ENCODE measurements around the gene KRTAP10-8.

DNA sequence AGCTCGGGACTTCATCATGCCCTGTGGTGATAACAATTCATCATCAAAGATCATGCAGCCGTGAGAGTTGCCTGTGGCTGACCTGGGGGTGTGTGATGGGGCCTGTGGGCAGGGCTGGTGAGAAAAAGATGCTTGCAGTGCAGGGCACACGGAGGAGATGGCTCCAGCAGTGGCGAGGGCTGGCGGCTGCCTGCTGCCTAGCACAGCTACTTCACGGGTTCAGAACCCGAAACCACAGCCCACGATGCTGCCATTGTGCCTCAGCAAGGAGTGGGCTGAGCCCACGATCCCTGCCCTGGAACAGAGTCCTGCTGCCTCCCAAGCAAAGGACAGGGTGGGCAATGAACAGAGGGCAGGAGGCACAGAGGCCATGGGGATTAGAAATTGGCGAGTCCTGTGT, 14.4 kb downstream of the KRTAP10-8 start:
- no peak for TF ChIP-seq POLR2A (IDR thresholded peaks at IDR 0.05)
- TF ChIP-seq, protein P1, sequence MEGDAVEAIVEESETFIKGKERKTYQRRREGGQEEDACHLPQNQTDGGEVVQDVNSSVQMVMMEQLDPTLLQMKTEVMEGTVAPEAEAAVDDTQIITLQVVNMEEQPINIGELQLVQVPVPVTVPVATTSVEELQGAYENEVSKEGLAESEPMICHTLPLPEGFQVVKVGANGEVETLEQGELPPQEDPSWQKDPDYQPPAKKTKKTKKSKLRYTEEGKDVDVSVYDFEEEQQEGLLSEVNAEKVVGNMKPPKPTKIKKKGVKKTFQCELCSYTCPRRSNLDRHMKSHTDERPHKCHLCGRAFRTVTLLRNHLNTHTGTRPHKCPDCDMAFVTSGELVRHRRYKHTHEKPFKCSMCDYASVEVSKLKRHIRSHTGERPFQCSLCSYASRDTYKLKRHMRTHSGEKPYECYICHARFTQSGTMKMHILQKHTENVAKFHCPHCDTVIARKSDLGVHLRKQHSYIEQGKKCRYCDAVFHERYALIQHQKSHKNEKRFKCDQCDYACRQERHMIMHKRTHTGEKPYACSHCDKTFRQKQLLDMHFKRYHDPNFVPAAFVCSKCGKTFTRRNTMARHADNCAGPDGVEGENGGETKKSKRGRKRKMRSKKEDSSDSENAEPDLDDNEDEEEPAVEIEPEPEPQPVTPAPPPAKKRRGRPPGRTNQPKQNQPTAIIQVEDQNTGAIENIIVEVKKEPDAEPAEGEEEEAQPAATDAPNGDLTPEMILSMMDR (IDR thresholded peaks at IDR 0.05 in 4 of 5, conservative IDR thresholded peaks at IDR 0.05 in 1 of 5), result no peak

All from gastrocnemius medialis (tissue), 4 donors.